Measurements from ENCODE around the gene C1QA. TPM values are rescaled to one million over a fixed set of nuclear protein-coding genes. Genes with fewer than 3 reads are reported as not detected.

The C1QA gene
- polyA plus RNA-seq, 1 donor from 2014 or later: not detected

- H3F3A ChIP-seq (ENCODE audit: insufficient read depth, low read length, poor library complexity, severe bottlenecking): no peaks in the 10 kb centered on the region
- no peaks in the 10 kb centered on the region for H4K20me1 ChIP-seq (ENCODE audit: insufficient read depth)
- no peaks in the 10 kb centered on the region for H3K27me3 ChIP-seq (ENCODE audit: insufficient read depth, low read depth, low read length)
- no peaks in the 10 kb centered on the region for H3K9me2 ChIP-seq (ENCODE audit: insufficient read depth, low read length)
- H2AFZ ChIP-seq (ENCODE audit: low read depth, low read length): no peak overlapping the region
- no peak overlapping the region for H3K9ac ChIP-seq (ENCODE audit: low read length)
- H3K36me3 ChIP-seq (ENCODE audit: insufficient read depth, low read length): no peaks in the 10 kb centered on the region
- TF ChIP-seq EP300 (conservative IDR thresholded peaks at IDR 0.05; ENCODE audit: poor library complexity, severe bottlenecking) (no peak), REST (IDR thresholded peaks at IDR 0.05; ENCODE audit: borderline replicate concordance) (no peak), CTCF (IDR thresholded peaks at IDR 0.05; ENCODE audit: poor library complexity, severe bottlenecking) (no peak), TAF1 (IDR thresholded peaks at IDR 0.05; ENCODE audit: low read depth) (no peak), SMC3 (conservative IDR thresholded peaks at IDR 0.05; ENCODE audit: poor library complexity) (no peak)
- H3K79me2 ChIP-seq (replicated peaks; ENCODE audit: insufficient read depth, low read length): no peaks in the 10 kb centered on the region
- H3K4me3 ChIP-seq (ENCODE audit: low read length): no peak overlapping the region
- no peak overlapping the region for H3K27ac ChIP-seq (ENCODE audit: low read length)
- no peak overlapping the region for H3K4me2 ChIP-seq (ENCODE audit: low read length)
- H3K9me3 ChIP-seq (ENCODE audit: low read length): no peaks in the 10 kb centered on the region
Measured at GRCh38 chr1:22619798-22620197, 16.6 kb upstream of the C1QA start.

- no peaks in the 10 kb centered on the region for H4K20me1 ChIP-seq (ENCODE audit: insufficient read depth)
- no peaks in the 10 kb centered on the region for H3F3A ChIP-seq (ENCODE audit: insufficient read depth, low read length, poor library complexity, severe bottlenecking)
- H3K27ac ChIP-seq (ENCODE audit: low read length): no peak overlapping the region
- no peaks in the 10 kb centered on the region for H3K36me3 ChIP-seq (ENCODE audit: insufficient read depth, low read length)
- no peaks in the 10 kb centered on the region for H3K9me2 ChIP-seq (ENCODE audit: insufficient read depth, low read length)
- no peak overlapping the region for H3K4me3 ChIP-seq (ENCODE audit: low read length)
- TF ChIP-seq SMC3 (conservative IDR thresholded peaks at IDR 0.05; ENCODE audit: poor library complexity) (no peak), RAD21 (conservative IDR thresholded peaks at IDR 0.05) (no peak), REST (IDR thresholded peaks at IDR 0.05; ENCODE audit: borderline replicate concordance) (no peak), POLR2AphosphoS5 (IDR thresholded peaks at IDR 0.05) (no peak), TAF1 (IDR thresholded peaks at IDR 0.05; ENCODE audit: low read depth) (no peak), CTCF (IDR thresholded peaks at IDR 0.05; ENCODE audit: poor library complexity, severe bottlenecking) (no peak), MXI1 (conservative IDR thresholded peaks at IDR 0.05; ENCODE audit: poor library complexity, severe bottlenecking) (no peak), EZH2 (IDR thresholded peaks at IDR 0.05; ENCODE audit: borderline replicate concordance, insufficient read depth, low read length, poor library complexity, severe bottlenecking) (no peak), EP300 (conservative IDR thresholded peaks at IDR 0.05; ENCODE audit: poor library complexity, severe bottlenecking) (no peak)
- no peak overlapping the region for H3K9ac ChIP-seq (ENCODE audit: low read length)
- no peaks in the 10 kb centered on the region for H3K27me3 ChIP-seq (ENCODE audit: insufficient read depth, low read depth, low read length)
- no peaks in the 10 kb centered on the region for H3K9me3 ChIP-seq (ENCODE audit: low read length)
- H3K79me2 ChIP-seq (replicated peaks; ENCODE audit: insufficient read depth, low read length): no peaks in the 10 kb centered on the region
- H3K4me2 ChIP-seq (ENCODE audit: low read length): no peak overlapping the region
- H2AFZ ChIP-seq (ENCODE audit: low read depth, low read length): no peak overlapping the region
Measured at GRCh38 chr1:22621761-22622160, 14.7 kb upstream of the C1QA start.

Measured in neural cell (in vitro differentiated cells).